Dedifferentiated amniotic fluid mesenchymal stem cell (primary cell): ENCODE results near the gene DCX.
"Not testable (repeated sequence)": the region's sequence is repeated elsewhere in the genome, so short reads cannot be mapped to it uniquely, and the experiment has no call there.

Experiments
- DNase-seq: peaks from one replicate; pipeline ENCODE4 v3.0.0-alpha.2; 2016; ENCODE audit errors: extremely low spot score

The DCX gene

DNA sequence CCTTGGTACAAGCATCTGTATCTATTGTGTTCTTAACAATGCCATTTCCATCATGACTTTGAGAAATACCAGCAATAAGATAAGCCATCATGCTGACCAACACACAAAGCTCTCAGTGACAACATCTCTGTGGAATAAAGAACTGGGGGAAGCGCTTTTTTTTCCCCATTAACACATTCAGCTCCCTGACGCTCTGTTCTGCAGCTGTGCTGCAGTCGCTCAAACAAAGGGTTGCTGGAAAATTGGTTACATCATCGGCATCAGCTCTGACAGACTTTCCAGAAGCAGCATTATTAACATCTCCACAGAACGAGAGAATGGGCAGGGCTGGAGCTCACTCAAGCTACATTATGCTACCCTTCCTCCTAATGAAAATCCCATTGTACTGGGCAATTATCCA, 39.9 kb downstream of the DCX start:
- no peak for DNase-seq

DNA sequence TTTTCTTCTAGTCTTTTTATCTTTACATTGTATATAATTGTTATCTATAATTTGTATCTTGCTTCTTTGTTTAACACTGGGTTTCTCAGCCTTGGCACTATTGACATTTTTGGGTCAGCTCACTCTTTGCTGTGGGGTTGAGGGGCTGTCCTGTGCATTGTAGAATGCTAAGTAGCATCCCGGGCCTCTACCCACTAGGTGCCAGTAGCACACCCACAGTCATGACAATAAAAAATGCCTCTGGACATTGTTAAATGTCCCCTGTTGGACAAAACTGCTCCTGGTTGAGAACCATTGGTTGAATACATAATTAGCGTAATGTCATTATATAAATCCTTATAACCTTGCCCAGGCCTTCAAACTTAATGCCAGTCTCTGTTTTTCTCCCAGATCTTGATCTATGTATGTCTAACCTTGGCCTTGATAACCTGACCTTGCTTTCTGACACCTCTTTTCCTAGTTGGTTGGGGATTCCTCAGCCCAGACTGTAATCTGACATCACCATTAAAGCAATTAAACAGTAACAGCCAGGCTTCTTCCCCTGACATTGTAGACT, 46.1 kb downstream of the DCX start:
- DNase-seq = no peak

DNA sequence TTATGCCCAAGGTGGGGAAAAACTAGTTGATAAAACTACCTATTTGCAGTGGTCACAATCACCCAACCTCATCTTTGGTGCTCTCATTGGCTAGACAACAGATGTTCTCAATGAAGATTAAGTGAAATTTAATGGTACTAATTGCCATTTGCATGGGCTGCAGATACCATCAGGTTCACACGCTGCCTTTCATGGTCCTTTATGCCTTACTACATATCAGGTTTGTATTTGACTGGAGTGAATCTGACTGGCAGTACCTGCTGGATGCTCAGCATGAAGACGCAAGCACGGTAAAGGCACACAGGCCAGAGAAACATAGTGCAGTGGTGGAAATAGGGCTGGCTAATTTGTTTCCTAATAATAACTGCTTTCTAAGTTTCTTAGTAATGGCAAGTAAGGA, 48.3 kb downstream of the DCX start:
- no peak for DNase-seq

DNA sequence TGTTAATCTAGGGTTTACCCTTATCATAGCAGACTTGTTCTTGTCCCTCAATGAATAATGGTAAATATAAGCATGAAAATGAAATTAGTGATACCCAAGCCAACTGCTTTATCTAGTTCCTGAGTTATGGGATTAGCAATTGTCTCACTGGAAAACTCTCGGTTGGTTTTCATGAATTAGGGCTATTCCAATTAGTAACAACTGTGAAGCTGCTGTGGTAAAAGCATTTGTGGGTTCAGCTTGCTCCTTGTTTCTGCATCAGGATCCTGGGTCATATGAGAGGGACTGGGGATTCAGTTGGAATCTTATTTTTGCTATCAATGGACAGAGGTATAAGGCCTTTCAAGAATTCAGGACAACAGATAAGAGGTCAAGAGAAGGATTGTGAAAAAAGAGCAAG, 50.2 kb downstream of the DCX start:
- DNase-seq = no peak

DNA sequence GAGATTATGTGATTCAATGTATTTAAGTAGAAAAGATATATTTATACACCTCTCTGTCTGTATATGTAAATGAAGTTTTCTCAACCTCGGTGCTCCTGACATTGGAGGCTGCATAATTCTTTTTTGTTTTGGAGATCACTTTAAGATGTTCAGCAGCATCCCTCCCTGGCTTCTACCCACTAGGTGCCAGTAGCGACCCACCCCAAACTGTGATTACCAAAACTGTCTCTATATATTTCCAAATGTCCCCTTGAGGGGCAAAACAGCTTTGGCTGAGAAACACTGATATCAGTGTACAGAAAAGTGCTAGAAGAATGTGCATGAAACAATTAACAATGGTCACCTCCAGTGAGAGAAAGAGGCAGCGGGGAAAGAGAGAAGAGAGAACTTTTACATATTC, 51.2 kb downstream of the DCX start:
- DNase-seq = no peak

DNA sequence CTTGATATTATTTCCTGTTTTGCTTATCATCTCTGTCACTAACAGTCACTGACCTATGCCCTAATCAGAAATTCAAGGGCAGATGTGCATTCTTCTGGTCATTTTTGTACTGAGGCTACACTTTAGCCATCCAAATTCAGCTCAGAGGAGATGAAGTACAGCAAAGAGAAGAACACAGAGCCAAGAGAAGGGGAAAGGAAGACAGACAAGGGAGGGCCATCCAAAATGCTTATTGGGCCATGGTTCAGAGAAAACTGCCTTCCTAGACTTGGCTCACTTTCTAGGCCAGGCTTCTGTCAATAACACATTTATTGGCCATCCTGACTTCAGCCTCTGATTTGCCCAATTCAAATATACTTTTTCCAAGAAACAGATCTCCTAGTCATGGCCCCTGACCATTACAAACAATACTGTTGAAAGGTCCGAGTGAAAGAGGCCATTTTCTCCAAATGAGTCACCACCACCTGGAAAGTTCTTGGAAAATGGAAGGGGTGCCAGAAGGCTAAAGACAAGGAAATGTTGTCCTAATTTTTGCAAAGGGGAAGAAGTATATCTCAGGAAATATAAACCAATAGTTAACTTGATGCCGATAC, 56.4 kb downstream of the DCX start:
- no peak for DNase-seq

DNA sequence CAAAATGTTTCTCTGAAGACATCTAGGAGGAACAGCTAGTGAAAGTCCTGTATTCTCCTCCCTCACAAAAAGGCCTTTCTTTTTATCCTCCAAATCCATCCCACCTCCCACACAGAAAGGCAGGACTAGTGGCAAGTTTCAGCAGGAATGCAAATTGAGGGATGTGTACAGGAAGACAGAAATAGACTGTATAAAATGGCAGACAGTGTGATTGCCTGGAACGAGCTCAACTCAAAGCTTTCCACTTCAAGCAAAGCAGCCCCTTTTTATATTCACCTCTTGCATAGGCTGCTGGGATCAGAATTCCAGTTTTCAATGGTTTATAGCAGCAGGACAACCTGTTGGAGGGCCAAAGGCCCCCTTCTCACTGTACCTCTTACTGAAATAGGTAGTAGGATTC, 57.5 kb downstream of the DCX start:
- DNase-seq = no peak

DNA sequence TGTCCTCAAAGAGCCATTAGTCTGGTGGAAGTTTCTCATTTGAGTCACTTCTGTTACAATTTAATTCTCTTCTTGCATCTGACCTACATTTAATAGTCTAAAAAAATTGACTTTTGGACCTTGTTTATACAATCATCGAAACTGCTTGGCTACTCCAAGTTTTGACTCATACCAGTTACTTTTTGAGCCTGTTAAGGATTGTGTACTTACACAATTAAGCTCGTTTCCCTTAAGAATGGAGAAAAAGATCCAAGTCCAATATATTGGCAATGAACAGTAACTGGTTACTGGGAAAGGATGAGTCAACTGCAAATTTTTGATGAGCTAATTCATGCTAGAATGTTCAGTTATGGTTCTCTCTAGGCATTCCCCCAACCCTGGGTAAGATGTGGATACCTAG, 58.2 kb downstream of the DCX start:
- DNase-seq = no peak

DNA sequence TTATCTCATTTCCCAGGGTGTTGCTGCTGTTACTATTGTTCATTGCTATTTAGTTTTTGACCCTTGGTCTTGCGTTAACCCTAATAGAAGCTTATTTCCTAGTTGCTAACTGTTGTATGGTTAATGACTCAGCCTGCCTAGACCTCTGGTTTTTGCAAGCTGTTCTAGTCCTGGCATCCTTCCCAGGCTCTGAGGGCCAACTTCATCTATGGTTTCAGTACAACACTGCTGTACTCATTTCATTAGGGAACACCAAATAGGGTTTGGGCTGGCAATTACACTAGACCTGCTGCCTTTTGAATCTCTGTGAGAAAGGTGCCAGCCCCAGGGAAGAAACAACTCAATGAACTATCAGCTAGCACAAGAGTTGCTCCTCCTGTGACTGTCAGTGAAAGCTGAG, 59.6 kb downstream of the DCX start:
- no peak for DNase-seq

DNA sequence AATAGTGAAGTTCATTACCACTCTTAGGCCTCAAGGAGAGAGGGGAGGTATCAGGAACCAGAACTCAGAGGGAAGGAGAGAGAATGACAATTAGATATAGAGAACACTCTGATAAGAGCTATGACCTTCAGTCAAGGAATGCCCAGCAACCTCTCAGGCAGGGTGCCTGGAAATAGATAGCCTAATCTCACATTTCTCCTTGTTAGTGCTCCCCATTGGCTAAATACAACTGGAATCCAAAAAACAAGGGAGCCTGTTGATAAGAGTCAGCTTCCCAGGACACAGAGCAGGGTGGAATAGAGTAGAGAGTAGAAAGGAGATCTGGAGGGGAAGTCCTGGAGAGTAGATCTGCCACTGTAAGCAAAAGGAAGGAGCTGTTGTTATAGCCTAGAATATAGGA, 62.1 kb downstream of the DCX start:
- DNase-seq = no peak

DNA sequence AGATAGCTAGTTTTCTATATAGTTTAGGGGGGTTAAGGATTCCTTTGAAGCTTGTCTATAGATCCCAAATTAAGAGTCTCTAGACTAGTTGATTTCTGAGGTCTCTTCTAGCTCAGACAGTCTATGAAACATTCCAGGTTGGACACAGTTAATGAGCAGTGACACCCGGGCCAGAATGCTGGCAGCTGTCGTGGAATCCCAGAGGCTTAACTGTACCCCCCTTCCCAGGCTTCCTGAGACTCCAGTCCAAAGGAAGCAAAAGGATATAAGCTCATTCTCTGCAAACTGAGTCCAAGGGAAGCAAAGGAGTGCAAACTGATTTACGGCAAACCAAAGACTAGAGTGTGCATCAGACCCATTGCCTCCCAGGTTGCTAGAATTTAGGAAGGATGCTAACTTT, 62.9 kb downstream of the DCX start:
- DNase-seq = no peak

DNA sequence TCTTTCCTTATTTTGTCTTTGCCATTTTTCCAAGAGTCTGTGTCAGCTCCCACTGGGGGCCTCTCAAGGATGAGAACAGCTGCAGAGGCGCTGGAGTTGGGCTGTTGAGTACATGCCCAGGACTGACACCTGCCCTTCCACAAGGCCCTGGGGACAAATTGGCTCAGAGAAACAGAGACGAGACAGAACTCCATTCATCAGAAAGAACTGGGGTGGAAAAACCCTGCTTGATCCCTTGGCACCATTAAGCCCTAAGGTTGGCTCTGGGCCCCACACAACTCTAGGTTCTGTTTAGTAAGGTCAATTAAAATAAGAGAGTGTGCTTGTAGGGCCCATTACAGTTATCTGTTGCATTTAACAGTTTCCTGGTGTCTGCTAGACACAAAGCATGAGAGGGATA, 63.6 kb downstream of the DCX start:
- DNase-seq = no peak

DNA sequence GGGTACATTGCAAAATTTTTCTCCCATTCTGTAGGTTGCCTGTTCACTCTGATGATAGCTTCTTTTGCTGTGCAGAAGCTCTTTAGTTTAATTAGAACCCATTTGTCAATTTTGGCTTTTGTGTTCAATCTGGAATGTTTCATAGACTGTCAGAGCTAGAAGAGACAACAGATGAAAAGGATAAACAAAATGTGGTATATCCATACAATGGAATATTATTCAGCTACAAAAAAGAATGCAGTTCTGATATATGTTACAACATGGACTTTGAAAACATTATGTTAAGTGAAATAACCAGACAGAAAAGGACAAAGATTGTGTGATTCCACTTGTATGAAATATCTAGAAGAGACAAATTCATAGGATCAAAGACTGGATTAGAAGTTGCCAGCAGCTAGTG, 65.8 kb downstream of the DCX start:
- DNase-seq = not testable (repeated sequence)

DNA sequence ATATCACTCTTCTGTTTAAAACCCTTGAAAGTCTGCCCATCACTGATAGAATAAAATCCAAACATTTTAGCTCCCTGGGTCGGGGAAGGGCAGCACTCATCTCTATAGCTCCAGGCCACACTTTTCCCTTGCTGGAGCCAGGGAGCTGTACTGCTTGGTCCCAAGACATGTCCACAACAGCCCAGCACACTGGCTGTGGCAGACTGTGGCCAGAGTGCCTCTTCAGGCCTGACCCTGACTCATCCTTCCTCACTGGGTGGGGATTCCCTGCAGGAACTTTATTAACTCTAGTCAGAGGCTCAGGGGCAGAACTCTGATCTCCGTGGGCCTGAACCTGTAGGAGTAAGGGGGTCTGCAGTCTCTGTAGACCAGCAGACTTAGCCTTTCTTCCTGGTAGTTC, 71.9 kb downstream of the DCX start:
- no peak for DNase-seq

DNA sequence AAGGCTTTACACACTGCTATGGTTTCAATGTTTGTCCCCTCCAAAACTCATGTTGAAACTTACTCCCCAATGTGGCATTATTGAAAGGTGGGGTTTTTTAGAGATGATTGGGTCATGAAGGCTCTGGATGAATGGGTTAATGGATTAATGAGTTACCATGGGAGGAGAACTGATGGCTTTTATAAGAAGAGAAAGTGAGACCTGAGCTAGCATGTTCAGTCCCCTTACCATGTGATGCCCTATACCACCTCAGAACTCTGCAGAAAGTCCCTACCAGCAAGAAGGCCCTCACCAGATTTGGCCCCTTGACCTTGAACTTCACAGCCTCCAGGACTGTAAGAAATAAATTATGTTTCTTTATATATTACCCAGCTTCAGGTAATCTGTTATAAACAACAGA, 72.8 kb downstream of the DCX start:
- no peak for DNase-seq

DNA sequence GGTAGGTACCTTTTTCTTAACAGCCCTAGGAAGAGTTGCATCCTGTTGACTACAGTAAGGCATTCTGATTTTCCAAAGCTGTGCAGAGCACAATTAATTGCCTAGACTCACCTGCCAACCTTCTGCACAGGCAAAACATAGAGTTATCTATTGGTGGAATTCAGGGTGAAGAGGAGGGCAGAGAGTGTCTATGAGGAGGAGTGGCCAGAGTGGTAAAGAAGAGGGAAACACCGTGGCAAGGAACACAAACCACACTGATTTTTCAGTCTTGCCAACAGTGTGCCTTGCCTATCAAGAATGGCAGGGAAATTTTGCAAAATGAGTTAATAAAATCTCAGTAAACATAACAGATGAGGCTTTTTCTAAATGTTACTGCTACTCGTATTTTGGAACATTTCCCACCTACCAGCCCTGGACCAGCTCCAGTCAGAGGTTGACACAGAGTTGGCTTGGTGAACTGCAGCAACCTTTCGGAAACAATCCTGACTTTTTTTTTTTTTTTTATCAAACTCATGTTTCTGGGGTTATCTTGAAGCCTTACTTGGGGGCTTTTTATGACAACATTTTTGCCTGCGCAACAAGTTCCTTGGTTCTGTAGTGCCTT, 73.8 kb downstream of the DCX start:
- no peak for DNase-seq

DNA sequence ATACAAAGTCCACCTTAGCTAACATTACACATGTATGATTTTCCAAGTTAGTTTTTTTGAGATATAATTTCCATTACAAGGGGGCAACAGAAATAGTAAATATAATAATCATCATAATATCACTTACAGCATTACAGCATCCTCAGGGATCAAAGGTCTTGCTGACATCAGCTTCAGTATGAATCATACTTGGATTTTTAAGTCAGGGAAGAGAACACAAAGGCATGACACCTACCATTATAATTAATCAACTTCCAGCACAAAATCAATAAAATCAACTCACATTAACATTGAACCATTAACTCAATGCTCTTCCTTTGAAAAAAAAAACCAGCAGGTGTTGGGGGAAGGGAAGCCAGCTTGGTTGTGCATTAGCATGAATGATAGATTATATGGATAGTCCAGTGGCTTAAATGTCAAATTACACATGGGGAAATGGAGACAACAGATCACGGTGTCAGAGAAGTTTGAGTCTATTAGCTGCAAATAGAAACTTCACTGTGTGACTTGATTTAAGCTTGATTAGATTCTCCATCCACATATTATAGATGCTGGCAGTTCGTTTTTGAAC, 74.8 kb downstream of the DCX start:
- no peak for DNase-seq

DNA sequence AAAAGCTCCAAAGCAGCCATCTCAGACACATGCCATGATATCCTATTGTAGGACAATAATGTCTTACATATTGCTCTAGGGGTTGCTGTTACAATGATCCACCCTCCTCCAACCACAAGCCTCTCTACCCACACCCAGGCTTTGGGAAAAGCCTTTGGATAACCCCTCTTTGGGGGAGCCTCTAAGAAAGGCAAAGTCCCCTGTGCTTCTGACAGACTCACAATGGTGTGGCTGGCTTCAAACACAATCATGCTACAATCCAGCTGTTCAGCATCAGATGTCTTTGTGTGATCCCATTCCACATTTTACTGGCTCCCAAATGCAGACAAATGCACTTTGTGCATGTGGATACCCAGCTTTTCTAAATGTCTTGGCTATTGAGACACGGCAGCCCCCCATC, 75.9 kb downstream of the DCX start:
- no peak for DNase-seq

DNA sequence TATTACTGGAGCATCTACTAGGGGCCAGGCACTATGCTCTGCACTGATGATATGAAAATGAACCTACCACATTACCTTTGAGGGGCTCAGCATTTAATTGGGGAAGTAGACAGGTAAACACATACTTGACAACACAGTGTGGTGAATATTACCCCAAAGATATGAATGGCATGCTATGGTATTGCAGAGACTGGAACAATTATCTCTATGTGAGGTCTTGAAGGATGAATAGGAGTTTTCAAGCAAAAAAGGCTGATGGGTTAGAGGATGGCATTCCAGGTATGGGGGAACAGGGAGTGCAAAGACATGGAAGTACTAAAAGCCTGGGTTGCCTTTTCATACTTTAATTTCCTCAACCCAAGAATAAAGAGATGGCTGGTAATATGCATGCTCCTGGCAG, 82.6 kb downstream of the DCX start:
- DNase-seq = no peak

DNA sequence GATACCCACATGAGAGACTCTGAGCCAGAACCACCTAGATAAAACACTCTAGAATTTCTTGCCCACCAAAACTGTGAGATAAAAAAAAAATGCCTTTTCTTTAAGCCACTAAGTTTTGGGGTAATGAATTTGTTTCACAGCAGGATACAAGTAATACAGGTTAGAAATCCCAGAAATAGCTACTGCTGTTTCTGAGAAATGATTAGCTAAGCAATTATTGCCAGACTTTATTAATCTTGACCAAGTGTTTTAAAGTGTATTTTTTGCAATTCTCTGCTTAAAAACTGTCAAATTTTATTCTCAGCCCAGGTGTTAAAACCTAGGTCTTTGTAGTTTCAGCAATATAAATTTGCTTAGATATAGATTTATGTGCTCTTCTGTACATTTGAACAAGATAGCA, 83.1 kb downstream of the DCX start:
- DNase-seq = no peak

DNA sequence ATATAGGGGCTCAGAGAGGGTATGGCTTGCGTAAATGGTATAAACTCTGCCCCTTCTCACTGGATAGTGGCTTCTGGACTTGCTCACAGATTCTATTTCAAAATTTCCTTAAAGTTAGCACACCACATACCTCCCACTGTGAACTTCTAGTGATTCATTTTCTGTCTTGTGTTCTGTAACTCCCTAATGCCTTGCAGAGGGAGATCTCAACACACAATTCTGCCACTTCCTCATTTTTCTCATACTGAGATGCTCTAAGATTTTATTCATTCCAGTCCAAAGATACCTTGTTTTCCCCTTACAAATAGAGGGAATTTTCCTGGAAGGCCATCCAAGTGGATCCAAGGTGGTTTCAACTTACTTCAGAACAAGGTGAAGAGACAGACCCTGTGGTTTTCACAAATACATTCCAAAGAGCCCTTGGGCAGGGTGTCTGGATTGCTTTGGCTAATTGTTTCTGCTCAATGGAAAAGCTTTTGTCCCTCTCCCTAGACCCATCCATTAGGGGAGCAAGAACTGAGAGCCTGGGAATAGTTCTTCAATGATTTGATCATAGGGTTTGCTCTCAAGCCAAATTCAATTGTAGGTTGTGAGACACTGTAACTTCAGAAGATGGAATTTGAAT, 89.6 kb downstream of the DCX start:
- DNase-seq = no peak

DNA sequence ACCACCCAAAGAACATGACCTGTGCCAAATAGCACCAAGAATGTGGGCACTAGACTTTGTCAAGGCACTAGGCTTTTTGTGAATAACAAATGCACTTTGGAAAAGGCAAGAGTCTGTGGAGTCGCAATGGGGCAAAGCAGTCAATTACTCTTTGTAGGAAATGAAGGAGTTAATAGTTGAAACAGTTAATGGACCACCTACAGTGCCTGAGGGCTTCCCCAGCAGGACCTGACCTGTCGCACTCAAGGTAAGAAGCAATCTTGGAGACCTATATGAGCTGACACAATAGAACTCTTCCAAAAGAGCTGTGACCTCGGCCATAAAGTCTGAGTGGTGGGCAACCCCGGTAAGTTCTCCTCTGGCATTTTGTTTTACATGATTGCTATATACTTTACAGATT, 92.5 kb downstream of the DCX start:
- DNase-seq = no peak

DNA sequence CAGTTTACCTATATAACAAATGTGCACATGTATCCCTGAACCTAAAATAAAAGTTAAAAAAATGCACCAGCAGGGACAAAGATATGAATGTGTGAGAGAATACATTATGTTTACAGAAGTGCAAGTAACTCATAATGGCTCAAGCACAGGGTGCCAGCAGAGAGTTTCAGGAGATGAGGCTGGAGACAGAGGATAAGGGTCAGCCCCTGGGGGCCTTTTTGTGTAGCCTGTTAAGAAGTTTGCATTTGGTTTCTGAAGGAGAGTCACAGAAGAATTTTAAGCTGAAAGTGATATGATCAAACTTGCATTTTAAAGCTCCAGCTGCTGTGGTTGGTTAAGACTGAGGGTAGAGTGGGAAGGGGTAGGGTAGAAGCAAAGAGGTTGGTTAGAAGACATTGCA, 93.1 kb downstream of the DCX start:
- DNase-seq = no peak
